Measurements from ENCODE around the gene SPAG4. TPM values are rescaled to one million over a fixed set of nuclear protein-coding genes. Genes with fewer than 3 reads are reported as not detected.

Gene SPAG4
- total RNA-seq, 4 donors from 2014 or later = 0.89 TPM; not detected in 3

DNA sequence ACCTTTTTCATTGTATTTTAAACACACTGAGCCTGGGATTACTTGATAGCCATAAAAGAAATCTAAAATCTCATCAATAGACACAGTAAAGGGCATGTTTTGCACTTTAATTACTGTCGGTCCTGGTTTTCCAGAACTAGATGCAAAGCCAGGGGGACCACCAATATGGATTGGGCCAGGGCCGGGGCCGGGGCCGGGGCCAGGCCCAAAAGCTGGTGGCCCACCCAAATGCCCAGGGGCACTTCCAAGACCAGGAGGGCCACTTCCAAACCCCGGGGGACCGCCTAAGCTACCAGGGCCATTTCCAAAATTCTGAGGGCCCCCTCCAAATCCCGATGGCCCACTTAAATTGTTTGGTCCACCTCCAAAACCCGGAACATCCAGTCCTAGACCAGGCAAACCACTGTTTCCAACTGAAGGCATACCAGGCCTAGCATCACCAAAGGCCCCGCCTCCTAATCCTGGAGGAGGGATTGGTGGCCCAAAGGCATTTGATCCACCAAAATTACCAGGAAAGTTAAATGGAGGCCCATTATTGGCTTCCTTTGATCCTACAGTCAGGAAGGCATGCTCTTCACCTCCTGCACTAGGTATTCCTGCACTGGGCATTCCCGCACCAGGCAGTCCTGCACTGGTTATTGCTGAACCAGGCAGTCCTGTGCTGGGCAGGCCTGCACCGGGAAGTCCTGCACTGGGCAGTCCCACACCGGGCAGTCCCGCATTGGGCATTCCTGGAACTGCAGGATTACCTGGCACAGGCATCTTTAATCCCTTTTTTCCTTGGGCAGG, 37.2 kb downstream of the SPAG4 start:
- peaks cover 7% of the 10 kb centered on the region for H3K4me1 ChIP-seq
- TF ChIP-seq POLR2A (IDR thresholded peaks at IDR 0.05) (no peak), POLR2AphosphoS5 (IDR thresholded peaks at IDR 0.05) (no peak), EP300 (IDR thresholded peaks at IDR 0.05) (no peak)
- TF ChIP-seq, protein P1, sequence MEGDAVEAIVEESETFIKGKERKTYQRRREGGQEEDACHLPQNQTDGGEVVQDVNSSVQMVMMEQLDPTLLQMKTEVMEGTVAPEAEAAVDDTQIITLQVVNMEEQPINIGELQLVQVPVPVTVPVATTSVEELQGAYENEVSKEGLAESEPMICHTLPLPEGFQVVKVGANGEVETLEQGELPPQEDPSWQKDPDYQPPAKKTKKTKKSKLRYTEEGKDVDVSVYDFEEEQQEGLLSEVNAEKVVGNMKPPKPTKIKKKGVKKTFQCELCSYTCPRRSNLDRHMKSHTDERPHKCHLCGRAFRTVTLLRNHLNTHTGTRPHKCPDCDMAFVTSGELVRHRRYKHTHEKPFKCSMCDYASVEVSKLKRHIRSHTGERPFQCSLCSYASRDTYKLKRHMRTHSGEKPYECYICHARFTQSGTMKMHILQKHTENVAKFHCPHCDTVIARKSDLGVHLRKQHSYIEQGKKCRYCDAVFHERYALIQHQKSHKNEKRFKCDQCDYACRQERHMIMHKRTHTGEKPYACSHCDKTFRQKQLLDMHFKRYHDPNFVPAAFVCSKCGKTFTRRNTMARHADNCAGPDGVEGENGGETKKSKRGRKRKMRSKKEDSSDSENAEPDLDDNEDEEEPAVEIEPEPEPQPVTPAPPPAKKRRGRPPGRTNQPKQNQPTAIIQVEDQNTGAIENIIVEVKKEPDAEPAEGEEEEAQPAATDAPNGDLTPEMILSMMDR (IDR thresholded peaks at IDR 0.05) = no peak
- no peaks in the 10 kb centered on the region for H3K9me3 ChIP-seq
- H3K27me3 ChIP-seq = no peaks in the 10 kb centered on the region
- no peak for DNase-seq (ENCODE audit: low spot score in 2 of 2)
- H3K36me3 ChIP-seq = peaks cover 34% of the 10 kb centered on the region
- H3K4me3 ChIP-seq = no peak overlapping the region
- 94% methylated on average over 11 of the region's 13 CpGs for WGBS
- H3K27ac ChIP-seq = no peak overlapping the region

DNA sequence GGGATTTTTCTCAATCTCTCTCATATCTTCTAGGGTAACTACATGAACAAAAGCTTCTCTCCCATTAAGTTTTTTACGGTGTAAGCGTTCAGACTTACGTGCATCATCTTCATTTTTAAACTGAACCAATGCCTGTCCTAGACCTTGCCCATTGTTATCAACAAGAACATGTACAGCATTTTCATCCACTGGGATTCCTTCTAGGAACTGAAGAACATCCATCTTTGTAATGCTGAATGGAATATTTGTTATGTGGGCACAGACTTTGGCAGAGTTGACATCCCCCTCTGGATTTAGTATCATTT, 37.8 kb downstream of the SPAG4 start:
- DNase-seq (ENCODE audit: low spot score in 2 of 2) = no peak
- no peak overlapping the region for H3K4me3 ChIP-seq
- 98% methylated on average over 3 of the region's 3 CpGs for WGBS
- peaks cover 10% of the 10 kb centered on the region for H3K4me1 ChIP-seq
- no peaks in the 10 kb centered on the region for H3K27me3 ChIP-seq
- TF ChIP-seq, protein P1 (IDR thresholded peaks at IDR 0.05) = no peak
- TF ChIP-seq POLR2AphosphoS5 (IDR thresholded peaks at IDR 0.05) = no peak
- no peak overlapping the region for H3K27ac ChIP-seq
- H3K9me3 ChIP-seq = no peaks in the 10 kb centered on the region
- H3K36me3 ChIP-seq = peaks cover 34% of the 10 kb centered on the region

DNA sequence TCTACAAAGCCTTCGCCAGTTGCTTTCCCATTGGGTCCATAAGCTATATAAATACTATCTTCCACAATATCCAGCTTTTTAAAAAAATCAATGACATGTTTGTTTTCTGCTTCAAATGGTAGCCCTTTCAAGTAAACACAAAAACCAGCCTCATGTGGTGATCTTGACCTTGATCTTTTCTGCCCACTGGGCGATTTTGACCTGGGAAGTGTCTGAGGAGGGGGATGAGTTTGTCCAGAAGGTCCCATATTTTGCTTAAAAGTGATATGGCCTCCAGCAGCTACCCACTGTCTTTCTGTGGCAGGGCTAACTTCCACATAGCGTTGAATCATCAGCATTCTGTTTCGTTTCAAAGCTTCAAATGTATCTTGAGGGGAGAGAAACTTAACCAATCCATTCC, 38.3 kb downstream of the SPAG4 start:
- no peaks in the 10 kb centered on the region for H3K27me3 ChIP-seq
- DNase-seq (ENCODE audit: low spot score in 2 of 2) = peak in 1 of 2 donors; percentile 31
- TF ChIP-seq POLR2AphosphoS5 (IDR thresholded peaks at IDR 0.05) (no peak), POLR2A (IDR thresholded peaks at IDR 0.05) (no peak), EP300 (IDR thresholded peaks at IDR 0.05) (no peak)
- TF ChIP-seq, protein P1 (IDR thresholded peaks at IDR 0.05) = no peak
- peaks cover 13% of the 10 kb centered on the region for H3K4me1 ChIP-seq
- 86% methylated on average over 4 of the region's 4 CpGs for WGBS
- H3K27ac ChIP-seq = no peak overlapping the region
- no peaks in the 10 kb centered on the region for H3K9me3 ChIP-seq
- H3K4me3 ChIP-seq = no peak overlapping the region
- H3K36me3 ChIP-seq = peaks cover 34% of the 10 kb centered on the region

DNA sequence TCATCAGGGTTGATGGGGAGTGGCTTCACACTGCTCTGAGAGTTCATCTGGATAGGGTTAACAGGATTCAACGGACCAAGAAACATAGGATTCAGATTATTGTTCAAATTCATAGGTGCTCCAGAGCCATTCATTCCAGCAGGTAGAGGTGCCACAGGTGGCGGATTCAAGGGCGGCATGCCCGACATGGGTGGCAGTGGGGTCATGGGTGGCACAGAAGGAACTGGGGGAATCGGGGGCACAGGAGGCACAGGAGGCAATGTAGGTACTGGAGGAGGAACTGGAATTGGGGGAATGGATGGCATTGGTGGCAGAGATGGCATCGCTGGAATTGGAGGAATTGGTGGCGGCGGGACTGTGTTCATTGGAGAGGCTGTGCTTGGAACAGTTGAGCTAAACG, 38.8 kb downstream of the SPAG4 start:
- peaks cover 34% of the 10 kb centered on the region for H3K36me3 ChIP-seq
- TF ChIP-seq POLR2AphosphoS5 (IDR thresholded peaks at IDR 0.05) (no peak), POLR2A (IDR thresholded peaks at IDR 0.05) (no peak), EP300 (IDR thresholded peaks at IDR 0.05) (no peak)
- TF ChIP-seq, protein P1 (IDR thresholded peaks at IDR 0.05) = no peak
- WGBS = 91% methylated on average over 9 of the region's 9 CpGs
- peaks cover 18% of the 10 kb centered on the region for H3K4me1 ChIP-seq
- no peaks in the 10 kb centered on the region for H3K9me3 ChIP-seq
- DNase-seq (ENCODE audit: low spot score in 2 of 2) = peak in 1 of 2 donors; percentile 55
- no peak overlapping the region for H3K4me3 ChIP-seq
- no peaks in the 10 kb centered on the region for H3K27me3 ChIP-seq
- no peak overlapping the region for H3K27ac ChIP-seq

DNA sequence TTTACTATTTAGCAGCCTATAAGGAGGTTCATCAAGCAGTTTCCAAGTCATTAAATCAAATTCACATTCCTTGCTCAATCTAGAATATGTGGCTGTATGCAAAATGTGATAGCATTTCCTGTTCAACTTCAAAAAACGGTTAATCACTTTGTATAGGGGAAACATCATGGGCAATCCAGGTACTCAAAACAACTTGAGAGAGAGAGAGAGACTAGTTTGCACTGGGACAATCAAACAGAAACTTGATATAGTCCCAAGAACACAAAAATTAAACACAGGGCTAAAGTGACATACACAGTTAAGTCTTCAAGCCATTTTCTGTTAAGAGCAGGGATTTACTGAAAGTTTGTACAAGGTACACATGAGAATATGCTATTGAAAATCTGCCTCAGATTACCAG, 41.6 kb downstream of the SPAG4 start:
- no peak overlapping the region for H3K4me3 ChIP-seq
- TF ChIP-seq EP300 (IDR thresholded peaks at IDR 0.05) (no peak), POLR2A (IDR thresholded peaks at IDR 0.05) (no peak), POLR2AphosphoS5 (IDR thresholded peaks at IDR 0.05) (no peak)
- TF ChIP-seq, protein P1 (IDR thresholded peaks at IDR 0.05) = no peak
- H3K36me3 ChIP-seq = peaks cover 29% of the 10 kb centered on the region
- no peaks in the 10 kb centered on the region for H3K9me3 ChIP-seq
- H3K27ac ChIP-seq = no peak overlapping the region
- peaks cover 45% of the 10 kb centered on the region for H3K4me1 ChIP-seq
- no peak for DNase-seq (ENCODE audit: low spot score in 2 of 2)
- WGBS = 27% methylated on average over 1 of the region's 1 CpG
- no peaks in the 10 kb centered on the region for H3K27me3 ChIP-seq
